ENCODE measurements around the gene USP6NL.

DNA sequence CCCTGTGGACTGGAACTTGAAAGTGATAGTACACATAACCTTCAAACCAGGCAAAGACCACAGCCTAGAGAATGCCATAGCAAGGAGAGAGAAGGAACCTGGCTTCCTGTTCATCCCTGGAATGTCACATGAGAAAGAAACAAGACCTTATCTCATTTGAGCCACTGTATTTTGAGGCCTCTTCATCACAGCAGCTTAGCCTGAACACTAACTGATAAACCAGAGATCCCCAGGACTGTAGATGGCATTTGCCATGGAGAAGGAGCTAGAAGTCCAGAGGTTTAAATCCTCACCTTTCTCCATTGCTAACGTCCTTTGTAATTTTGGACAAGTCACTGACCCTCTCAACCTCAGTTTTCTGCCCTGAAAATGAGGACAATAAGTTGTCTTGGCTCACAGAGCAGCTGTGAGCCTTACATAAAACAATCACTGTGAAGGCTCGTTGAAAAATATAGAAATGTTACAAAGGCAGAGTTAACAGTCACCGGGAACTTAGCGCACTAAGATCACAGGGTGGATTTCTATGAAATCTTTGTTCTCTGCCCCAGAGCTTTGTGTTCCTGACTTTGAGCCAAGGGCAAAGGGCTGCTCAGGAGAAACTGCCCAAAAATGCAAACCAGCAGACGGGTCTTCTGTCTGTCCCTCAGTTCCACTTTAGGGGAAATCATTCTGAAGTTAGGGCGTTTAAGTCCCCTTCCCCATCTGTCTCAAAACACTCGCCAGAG, 197.0 kb downstream of the USP6NL start:
- TF ChIP-seq NR1H2 (CRISPR knock-in tag; IDR thresholded peaks at IDR 0.05) (no peak), RFX5 (IDR thresholded peaks at IDR 0.05; ENCODE audit: low read depth, low read length) (no peak), ETV1 (tag; conservative IDR thresholded peaks at IDR 0.05; ENCODE audit: low read depth) (no peak), PHTF2 (CRISPR knock-in tag; IDR thresholded peaks at IDR 0.05) (no peak)
- TF ChIP-seq, protein P1, sequence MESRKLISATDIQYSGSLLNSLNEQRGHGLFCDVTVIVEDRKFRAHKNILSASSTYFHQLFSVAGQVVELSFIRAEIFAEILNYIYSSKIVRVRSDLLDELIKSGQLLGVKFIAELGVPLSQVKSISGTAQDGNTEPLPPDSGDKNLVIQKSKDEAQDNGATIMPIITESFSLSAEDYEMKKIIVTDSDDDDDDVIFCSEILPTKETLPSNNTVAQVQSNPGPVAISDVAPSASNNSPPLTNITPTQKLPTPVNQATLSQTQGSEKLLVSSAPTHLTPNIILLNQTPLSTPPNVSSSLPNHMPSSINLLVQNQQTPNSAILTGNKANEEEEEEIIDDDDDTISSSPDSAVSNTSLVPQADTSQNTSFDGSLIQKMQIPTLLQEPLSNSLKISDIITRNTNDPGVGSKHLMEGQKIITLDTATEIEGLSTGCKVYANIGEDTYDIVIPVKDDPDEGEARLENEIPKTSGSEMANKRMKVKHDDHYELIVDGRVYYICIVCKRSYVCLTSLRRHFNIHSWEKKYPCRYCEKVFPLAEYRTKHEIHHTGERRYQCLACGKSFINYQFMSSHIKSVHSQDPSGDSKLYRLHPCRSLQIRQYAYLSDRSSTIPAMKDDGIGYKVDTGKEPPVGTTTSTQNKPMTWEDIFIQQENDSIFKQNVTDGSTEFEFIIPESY (CRISPR knock-in tag; IDR thresholded peaks at IDR 0.05), result no peak
- TF ChIP-seq, protein P2, sequence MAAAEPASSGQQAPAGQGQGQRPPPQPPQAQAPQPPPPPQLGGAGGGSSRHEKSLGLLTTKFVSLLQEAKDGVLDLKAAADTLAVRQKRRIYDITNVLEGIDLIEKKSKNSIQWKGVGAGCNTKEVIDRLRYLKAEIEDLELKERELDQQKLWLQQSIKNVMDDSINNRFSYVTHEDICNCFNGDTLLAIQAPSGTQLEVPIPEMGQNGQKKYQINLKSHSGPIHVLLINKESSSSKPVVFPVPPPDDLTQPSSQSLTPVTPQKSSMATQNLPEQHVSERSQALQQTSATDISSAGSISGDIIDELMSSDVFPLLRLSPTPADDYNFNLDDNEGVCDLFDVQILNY (CRISPR knock-in tag; IDR thresholded peaks at IDR 0.05), result no peak
